Activated naive CD8-positive, alpha-beta T cell treated with anti-CD3 and anti-CD28 coated beads, Interleukin-2, amount 10 ng/mL, durations not matched to agents 7 days and 5 days (primary cell): ENCODE results near the gene XRCC4. TPM values are rescaled to one million over a fixed set of nuclear protein-coding genes. Genes with fewer than 3 reads are reported as not detected.

ENCODE experiments used
- ATAC-seq: fragments of 150-1000 bp; cut with Tn5 transposase; one replicate; pipeline ENCODE4 v1.10.0; 2021; ENCODE audit warnings: low read depth, moderate library complexity
- POLR2A ChIA-PET: fragments of 350-600 bp; sonication (Branson Sonifier 250); formaldehyde crosslinking; loops from one replicate; lab custom pipeline; 2021; ENCODE audit warnings: antibody characterized with exemption; lab: Charles Lee
- DNase-seq: peaks from one replicate; pipeline ENCODE4 v3.0.0; 2021
- H3K27ac Mint-ChIP-seq: one replicate; pipeline ENCODE4 v1.8.0; 2022; ENCODE audit warnings: mild to moderate bottlenecking, mixed read lengths
- H3K27me3 Mint-ChIP-seq: one replicate; pipeline ENCODE4 v1.8.0; 2022; ENCODE audit warnings: mild to moderate bottlenecking, moderate library complexity, mixed read lengths
- H3K36me3 Mint-ChIP-seq: one replicate; pipeline ENCODE4 v1.8.0; 2021; ENCODE audit warnings: mild to moderate bottlenecking, mixed read lengths
- H3K4me1 Mint-ChIP-seq: one replicate; pipeline ENCODE4 v1.8.0; 2021; ENCODE audit warnings: mixed read lengths
- H3K4me3 Mint-ChIP-seq: one replicate; pipeline ENCODE4 v1.8.0; 2022; ENCODE audit warnings: mild to moderate bottlenecking, moderate library complexity, mixed read lengths
- H3K9me3 Mint-ChIP-seq: one replicate; pipeline ENCODE4 v1.8.0; 2021; ENCODE audit warnings: mixed read lengths
- total RNA-seq, 2 experiments: library from RNA; stranded (reverse); gene quantifications; one replicate each; pipeline ENCODE4 v1.2.3, GENCODE V29; 2021

XRCC4 gene
- total RNA-seq, 2 experiments from 2014 or later, result 9.3 to 10.7 TPM

- ATAC-seq, result no peak
- Mint-ChIP-seq H3K4me1 (no peaks in the 10 kb centered on the region), H3K27me3 (no peaks in the 10 kb centered on the region), H3K9me3 (peaks cover 2% of the 10 kb centered on the region), H3K36me3 (no peaks in the 10 kb centered on the region), H3K4me3 (no peak overlapping the region), H3K27ac (no peak overlapping the region)
- no peak for DNase-seq
- POLR2A ChIA-PET, result no interaction called here
Observed at GRCh38 chr5:83392766-83393503, 315.6 kb downstream of the XRCC4 start.

- POLR2A ChIA-PET, result no interaction called here
- H3K4me3 Mint-ChIP-seq, result no peak overlapping the region
- H3K36me3 Mint-ChIP-seq, result no peaks in the 10 kb centered on the region
- no peaks in the 10 kb centered on the region for H3K4me1 Mint-ChIP-seq
- H3K9me3 Mint-ChIP-seq, result peaks cover 2% of the 10 kb centered on the region
- ATAC-seq (no peak), DNase-seq (no peak)
- H3K27ac Mint-ChIP-seq, result no peak overlapping the region
- no peaks in the 10 kb centered on the region for H3K27me3 Mint-ChIP-seq
Observed at GRCh38 chr5:83393504-83393866, 316.1 kb downstream of the XRCC4 start.

- no peaks in the 10 kb centered on the region for H3K27me3 Mint-ChIP-seq
- no peaks in the 10 kb centered on the region for H3K36me3 Mint-ChIP-seq
- ATAC-seq (no peak), DNase-seq (no peak)
- H3K9me3 Mint-ChIP-seq, result peaks cover 2% of the 10 kb centered on the region
- H3K27ac Mint-ChIP-seq, result no peak overlapping the region
- POLR2A ChIA-PET, result no interaction called here
- no peaks in the 10 kb centered on the region for H3K4me1 Mint-ChIP-seq
- no peak overlapping the region for H3K4me3 Mint-ChIP-seq
Observed at GRCh38 chr5:83394190-83394589, 316.8 kb downstream of the XRCC4 start.

GRCh38 chr5:83396662-83397061 is 319.3 kb downstream of the XRCC4 start:
- no peak overlapping the region for H3K4me3 Mint-ChIP-seq
- ATAC-seq (no peak), DNase-seq (no peak)
- POLR2A ChIA-PET, result no interaction called here
- no peaks in the 10 kb centered on the region for H3K4me1 Mint-ChIP-seq
- H3K36me3 Mint-ChIP-seq, result no peaks in the 10 kb centered on the region
- no peak overlapping the region for H3K27ac Mint-ChIP-seq
- no peaks in the 10 kb centered on the region for H3K27me3 Mint-ChIP-seq
- H3K9me3 Mint-ChIP-seq, result peaks cover 2% of the 10 kb centered on the region

GRCh38 chr5:83397658-83398057 is 320.3 kb downstream of the XRCC4 start:
- no peak for DNase-seq
- peaks cover 2% of the 10 kb centered on the region for H3K9me3 Mint-ChIP-seq
- no peak for ATAC-seq
- no peak overlapping the region for H3K4me3 Mint-ChIP-seq
- no peak overlapping the region for H3K27ac Mint-ChIP-seq
- POLR2A ChIA-PET, result no interaction called here
- H3K4me1 Mint-ChIP-seq, result no peaks in the 10 kb centered on the region
- H3K27me3 Mint-ChIP-seq, result no peaks in the 10 kb centered on the region
- H3K36me3 Mint-ChIP-seq, result no peaks in the 10 kb centered on the region

- POLR2A ChIA-PET, result no interaction called here
- H3K36me3 Mint-ChIP-seq, result no peaks in the 10 kb centered on the region
- no peak overlapping the region for H3K4me3 Mint-ChIP-seq
- no peak overlapping the region for H3K27ac Mint-ChIP-seq
- no peaks in the 10 kb centered on the region for H3K27me3 Mint-ChIP-seq
- no peaks in the 10 kb centered on the region for H3K4me1 Mint-ChIP-seq
- H3K9me3 Mint-ChIP-seq, result peaks cover 2% of the 10 kb centered on the region
- ATAC-seq, result no peak
- DNase-seq, result no peak
Observed at GRCh38 chr5:83400241-83400640, 322.9 kb downstream of the XRCC4 start.

- H3K27me3 Mint-ChIP-seq, result no peaks in the 10 kb centered on the region
- H3K27ac Mint-ChIP-seq, result no peak overlapping the region
- POLR2A ChIA-PET, result no interaction called here
- H3K36me3 Mint-ChIP-seq, result no peaks in the 10 kb centered on the region
- no peaks in the 10 kb centered on the region for H3K4me1 Mint-ChIP-seq
- DNase-seq (no peak), ATAC-seq (no peak)
- no peak overlapping the region for H3K4me3 Mint-ChIP-seq
- peaks cover 2% of the 10 kb centered on the region for H3K9me3 Mint-ChIP-seq
Observed at GRCh38 chr5:83400701-83401100, 323.4 kb downstream of the XRCC4 start.

GRCh38 chr5:83401122-83401731 is 323.9 kb downstream of the XRCC4 start:
- no peaks in the 10 kb centered on the region for H3K27me3 Mint-ChIP-seq
- no peak overlapping the region for H3K4me3 Mint-ChIP-seq
- no peaks in the 10 kb centered on the region for H3K4me1 Mint-ChIP-seq
- no peak for ATAC-seq
- peaks cover 2% of the 10 kb centered on the region for H3K9me3 Mint-ChIP-seq
- no peak for DNase-seq
- POLR2A ChIA-PET, result no interaction called here
- H3K36me3 Mint-ChIP-seq, result no peaks in the 10 kb centered on the region
- no peak overlapping the region for H3K27ac Mint-ChIP-seq

- POLR2A ChIA-PET, result no interaction called here
- DNase-seq, result no peak
- no peak overlapping the region for H3K4me3 Mint-ChIP-seq
- no peaks in the 10 kb centered on the region for H3K4me1 Mint-ChIP-seq
- no peak overlapping the region for H3K27ac Mint-ChIP-seq
- H3K27me3 Mint-ChIP-seq, result no peaks in the 10 kb centered on the region
- ATAC-seq, result no peak
- H3K36me3 Mint-ChIP-seq, result no peaks in the 10 kb centered on the region
- peaks cover under 1% of the 10 kb centered on the region for H3K9me3 Mint-ChIP-seq
Observed at GRCh38 chr5:83401775-83402174, 324.4 kb downstream of the XRCC4 start.

Other genes starting within 250 kb of the XRCC4 start
- 10 to 100 TPM; 63.8 to 68.4 TPM for gene TMEM167A, start 153 bp upstream of the XRCC4 start, total RNA-seq